Activated CD4-positive, alpha-beta T cell treated with anti-CD3 and anti-CD28 coated beads, Interleukin-2, amount 10 ng/mL, durations not matched to agents 24 days and 14 days (primary cell): ENCODE data around the gene SFMBT1. TPM values are rescaled to one million over a fixed set of nuclear protein-coding genes. Genes with fewer than 3 reads are reported as not detected.

ENCODE experiments used
- DNase-seq: peaks from one replicate; pipeline ENCODE4 v3.0.0; 2022
- H3K27ac Mint-ChIP-seq: one replicate; pipeline ENCODE4 v1.8.0; 2022; ENCODE audit warnings: mild to moderate bottlenecking, mixed read lengths
- H3K27me3 Mint-ChIP-seq: one replicate; pipeline ENCODE4 v1.8.0; 2022; ENCODE audit warnings: mixed read lengths
- H3K36me3 Mint-ChIP-seq: one replicate; pipeline ENCODE4 v1.8.0; 2022; ENCODE audit warnings: low read depth, mild to moderate bottlenecking, mixed read lengths
- H3K4me1 Mint-ChIP-seq: one replicate; pipeline ENCODE4 v1.8.0; 2021; ENCODE audit warnings: mixed read lengths
- H3K4me3 Mint-ChIP-seq: one replicate; pipeline ENCODE4 v1.8.0; 2022; ENCODE audit warnings: mild to moderate bottlenecking, moderate library complexity, mixed read lengths
- H3K9me3 Mint-ChIP-seq: one replicate; pipeline ENCODE4 v1.8.0; 2021; ENCODE audit warnings: mixed read lengths
- intact Hi-C: fragments of 100-400 bp; cut with micrococcal nuclease; formaldehyde crosslinking; loops from one replicate; pipeline ENCODE4 v1.15.1; 2023
- total RNA-seq: library from RNA; stranded (reverse); gene quantifications from 2 replicates; pipeline ENCODE4 v1.2.3, GENCODE V29; 2022

The SFMBT1 gene
- total RNA-seq, 1 donor from 2014 or later, result 28.6 TPM

DNA sequence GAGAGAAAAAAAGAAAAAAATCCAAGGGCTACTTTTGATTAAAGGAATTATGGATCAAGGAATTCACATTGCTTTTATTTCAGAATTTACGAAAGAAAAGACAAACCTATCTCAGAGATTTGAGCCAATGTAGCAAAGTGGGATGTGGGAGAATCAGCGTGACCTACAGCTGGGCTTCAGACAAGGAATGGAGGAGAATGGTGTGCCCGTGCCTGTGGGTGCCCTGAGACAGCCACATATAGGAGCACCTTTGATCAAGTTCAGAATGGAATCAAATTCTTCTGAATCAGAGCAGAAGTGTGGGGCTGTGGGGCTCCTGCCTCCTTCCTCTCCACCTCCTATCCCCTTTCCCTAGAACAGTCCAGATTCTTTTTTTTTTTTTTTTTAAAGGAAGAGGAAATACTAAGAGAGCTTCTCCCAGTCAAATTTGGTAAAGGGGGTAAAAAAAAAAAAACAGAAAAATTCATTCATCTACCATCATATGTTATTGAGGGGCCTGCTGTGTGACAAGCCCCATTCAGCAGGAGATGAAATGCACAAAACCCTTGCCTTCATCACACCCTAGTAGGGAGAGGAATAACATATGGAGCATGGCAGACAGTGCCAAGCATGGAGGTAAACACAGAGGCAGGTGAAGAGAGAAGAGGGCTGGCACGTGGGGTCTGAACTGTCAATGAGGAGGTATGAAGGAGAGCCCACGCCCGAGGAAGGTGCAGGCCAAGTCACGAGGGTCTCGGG lies 186.0 kb downstream of the SFMBT1 start:
- H3K27ac Mint-ChIP-seq, result no peak overlapping the region
- H3K27me3 Mint-ChIP-seq, result no peaks in the 10 kb centered on the region
- H3K4me1 Mint-ChIP-seq, result no peaks in the 10 kb centered on the region
- intact Hi-C loops, result no loop called here
- no peak for DNase-seq
- no peak overlapping the region for H3K4me3 Mint-ChIP-seq
- peaks cover 3% of the 10 kb centered on the region for H3K9me3 Mint-ChIP-seq
- H3K36me3 Mint-ChIP-seq, result peaks cover 8% of the 10 kb centered on the region

DNA sequence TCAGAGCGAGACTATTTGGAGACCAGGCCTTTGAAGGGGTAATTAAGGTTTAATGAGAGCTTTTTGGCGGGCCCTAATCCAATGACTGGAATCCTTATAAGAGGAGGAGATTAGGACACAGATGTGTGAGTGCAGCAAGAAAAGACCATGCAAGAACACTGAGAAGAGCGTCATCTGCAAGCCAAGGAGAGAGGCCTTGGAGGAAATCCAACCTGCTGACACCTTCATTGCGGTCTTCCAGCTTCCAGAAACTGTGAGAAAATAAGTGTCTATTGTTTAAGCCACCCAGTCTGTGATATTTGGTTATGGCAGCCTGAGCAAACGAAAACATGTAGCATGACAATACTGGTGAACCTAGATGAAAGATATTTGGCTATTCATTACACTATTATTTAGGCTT lies 188.0 kb downstream of the SFMBT1 start:
- no peak overlapping the region for H3K27ac Mint-ChIP-seq
- no peaks in the 10 kb centered on the region for H3K9me3 Mint-ChIP-seq
- intact Hi-C loops, result no loop called here
- no peak overlapping the region for H3K4me3 Mint-ChIP-seq
- H3K36me3 Mint-ChIP-seq, result peaks cover 2% of the 10 kb centered on the region
- no peaks in the 10 kb centered on the region for H3K4me1 Mint-ChIP-seq
- no peaks in the 10 kb centered on the region for H3K27me3 Mint-ChIP-seq
- no peak for DNase-seq

DNA sequence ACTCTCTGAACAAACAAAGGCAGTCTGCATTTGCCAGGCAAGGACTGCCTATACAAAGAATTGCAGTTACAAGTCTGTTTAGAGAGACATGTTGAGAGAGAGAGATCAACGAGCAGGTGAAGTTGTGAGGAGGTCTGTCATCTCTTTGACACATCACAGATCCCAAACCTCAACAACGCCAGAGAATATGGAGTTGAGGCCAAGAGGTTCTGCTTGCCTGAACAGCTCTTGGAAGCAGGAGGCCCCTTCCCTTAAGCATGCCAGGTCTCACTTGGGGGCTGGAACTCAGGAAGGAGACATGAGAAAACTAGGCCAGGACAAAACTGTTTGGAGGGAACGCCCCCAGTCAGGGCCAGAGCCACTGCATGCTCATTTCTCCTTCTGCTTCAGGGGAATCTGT lies 188.7 kb downstream of the SFMBT1 start:
- intact Hi-C loops, result no loop called here
- Mint-ChIP-seq H3K4me1 (no peaks in the 10 kb centered on the region), H3K4me3 (no peak overlapping the region), H3K36me3 (no peaks in the 10 kb centered on the region), H3K9me3 (no peaks in the 10 kb centered on the region), H3K27ac (no peak overlapping the region), H3K27me3 (no peaks in the 10 kb centered on the region)
- DNase-seq, result no peak

DNA sequence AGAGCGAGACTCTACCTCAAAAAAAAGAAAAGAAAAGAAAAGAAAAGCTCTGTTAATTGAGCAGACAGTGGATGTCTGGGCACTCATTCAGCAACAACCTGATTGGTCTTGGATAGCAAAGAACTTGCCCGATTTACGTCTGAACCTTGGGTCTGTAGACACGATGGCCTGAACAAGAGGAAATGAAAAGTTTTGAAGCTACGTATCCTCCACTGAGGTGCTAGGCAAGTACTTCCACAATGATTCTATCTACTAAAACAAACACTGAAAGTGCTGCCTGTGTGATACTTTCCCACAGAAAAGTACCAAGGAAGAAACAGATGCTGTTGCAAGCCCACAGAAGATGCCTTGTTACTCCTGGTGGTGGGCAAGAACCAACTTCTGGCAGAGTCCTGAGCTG lies 189.2 kb downstream of the SFMBT1 start:
- H3K4me3 Mint-ChIP-seq, result no peak overlapping the region
- H3K27me3 Mint-ChIP-seq, result no peaks in the 10 kb centered on the region
- H3K9me3 Mint-ChIP-seq, result no peaks in the 10 kb centered on the region
- intact Hi-C loops, result no loop called here
- H3K27ac Mint-ChIP-seq, result no peak overlapping the region
- H3K36me3 Mint-ChIP-seq, result peaks cover 2% of the 10 kb centered on the region
- no peak for DNase-seq
- no peaks in the 10 kb centered on the region for H3K4me1 Mint-ChIP-seq

DNA sequence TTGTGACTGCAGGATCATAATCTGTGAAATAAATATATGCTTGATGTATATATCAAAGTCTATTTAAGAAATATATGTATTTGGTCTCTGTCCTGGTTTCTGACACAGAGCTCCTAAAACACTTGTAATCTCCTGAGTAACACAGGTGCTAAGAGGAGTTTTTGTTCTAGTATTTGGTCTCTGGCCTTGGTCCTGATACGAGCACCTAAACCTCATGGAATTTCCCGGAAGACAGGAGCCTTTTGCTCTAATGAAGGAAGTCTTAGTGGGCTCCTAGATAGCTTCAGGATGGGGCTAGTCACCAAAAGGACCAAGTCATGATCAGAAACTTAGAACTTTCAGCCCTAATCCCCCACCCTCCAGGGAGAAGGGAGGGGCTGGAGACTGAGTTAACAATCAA lies 191.9 kb downstream of the SFMBT1 start:
- intact Hi-C loops, result loop anchor here (5.0 kb wide), 1 partner anchor 78 kb away; no protein-coding TSS in a partner anchor
- H3K9me3 Mint-ChIP-seq, result no peaks in the 10 kb centered on the region
- no peak overlapping the region for H3K4me3 Mint-ChIP-seq

More for the DNA sequence above, 191.9 kb downstream of the SFMBT1 start:
- H3K27ac Mint-ChIP-seq, result no peak overlapping the region
- H3K27me3 Mint-ChIP-seq, result no peaks in the 10 kb centered on the region
- no peak for DNase-seq
- no peaks in the 10 kb centered on the region for H3K4me1 Mint-ChIP-seq
- H3K36me3 Mint-ChIP-seq, result peaks cover 2% of the 10 kb centered on the region

Other genes with a start within 250 kb of the SFMBT1 start
- 3.5 and 3.6 TPM in 2 replicates for gene ITIH4, start 215.4 kb downstream of the SFMBT1 start, total RNA-seq
- 0.43 and 0.54 TPM in 2 replicates for gene MUSTN1, start 211.1 kb downstream of the SFMBT1 start, total RNA-seq
- gene STIMATE, start 148.5 kb downstream of the SFMBT1 start, total RNA-seq, result 13.8 and 18.6 TPM in 2 replicates
- gene RFT1, start 84.4 kb upstream of the SFMBT1 start, total RNA-seq, result 47.4 and 47.6 TPM in 2 replicates
- 28.1 and 28.8 TPM in 2 replicates for gene PRKCD, start 115.1 kb upstream of the SFMBT1 start, total RNA-seq
- gene TKT, start 209.9 kb upstream of the SFMBT1 start, total RNA-seq, result 377 and 379 TPM in 2 replicates